HG03159 (cell line): ENCODE measurements around the gene ATRNL1.

Experiments used
- ATAC-seq: cut with Tn5 transposase; IDR thresholded peaks from one replicate; pipeline ENCODE4 v1.9.1; 2021; ENCODE audit warnings: mild to moderate bottlenecking, moderate library complexity; ENCODE audit not compliant: unreplicated experiment

Gene ATRNL1

DNA sequence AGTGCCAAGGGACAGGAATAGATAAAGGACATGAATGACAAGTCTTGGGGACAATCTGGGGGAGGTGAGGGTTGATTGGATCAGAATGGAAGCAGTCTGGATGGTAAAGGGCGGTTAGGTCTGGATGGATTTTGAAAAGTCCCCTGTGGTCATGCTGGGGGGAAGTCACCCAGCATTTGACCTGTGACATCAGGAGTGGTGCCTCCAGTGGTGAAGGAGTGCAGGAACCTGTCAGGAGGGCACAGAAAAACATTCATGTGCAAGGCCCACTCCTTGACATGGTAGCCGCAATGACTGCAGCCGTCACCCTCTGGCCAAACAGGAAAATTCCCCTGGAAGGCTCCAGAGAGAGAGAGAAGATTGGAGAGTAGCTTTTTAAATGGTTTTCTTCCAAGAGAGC is 875.1 kb downstream of the ATRNL1 start:
- ATAC-seq = no peak

- ATAC-seq = no peak
Observed at GRCh38 chr10:115969591-115969990, 876.4 kb downstream of the ATRNL1 start.

GRCh38 chr10:115971921-115972320 is 878.8 kb downstream of the ATRNL1 start:
- no peak for ATAC-seq

- no peak for ATAC-seq
Observed at GRCh38 chr10:115972426-115972825, 879.3 kb downstream of the ATRNL1 start.

GRCh38 chr10:115974351-115974750 is 881.2 kb downstream of the ATRNL1 start:
- ATAC-seq = no peak

DNA sequence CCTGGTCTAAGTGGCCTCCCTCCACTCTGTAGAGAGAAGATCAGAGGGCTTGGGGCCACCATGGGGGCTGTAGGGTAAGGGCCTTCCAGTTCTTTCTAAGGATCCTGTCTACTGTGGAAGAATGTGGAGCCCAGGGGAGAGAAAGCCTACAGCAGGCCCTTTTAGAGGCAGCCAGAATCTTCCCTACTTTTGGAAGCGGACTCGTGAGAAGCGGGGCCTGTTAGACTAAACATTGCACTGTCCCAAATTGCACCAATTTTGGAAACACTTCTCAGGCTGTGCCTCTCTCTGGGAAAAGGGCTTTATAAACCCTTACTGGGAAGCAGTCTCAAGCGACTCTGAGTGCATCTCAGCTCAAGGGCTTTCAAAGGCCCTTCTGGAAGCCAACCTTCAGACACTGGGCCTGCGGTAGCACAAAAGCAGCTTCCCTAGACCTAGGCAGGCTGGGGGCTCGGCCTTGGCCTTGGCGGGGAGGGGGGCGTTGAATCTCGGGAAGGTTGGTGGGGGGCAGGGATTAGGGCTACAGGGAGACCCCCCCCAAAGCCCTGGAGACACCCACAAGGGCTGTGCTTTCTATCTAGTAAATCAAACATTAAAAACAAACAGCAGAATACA is 881.8 kb downstream of the ATRNL1 start:
- ATAC-seq = no peak

DNA sequence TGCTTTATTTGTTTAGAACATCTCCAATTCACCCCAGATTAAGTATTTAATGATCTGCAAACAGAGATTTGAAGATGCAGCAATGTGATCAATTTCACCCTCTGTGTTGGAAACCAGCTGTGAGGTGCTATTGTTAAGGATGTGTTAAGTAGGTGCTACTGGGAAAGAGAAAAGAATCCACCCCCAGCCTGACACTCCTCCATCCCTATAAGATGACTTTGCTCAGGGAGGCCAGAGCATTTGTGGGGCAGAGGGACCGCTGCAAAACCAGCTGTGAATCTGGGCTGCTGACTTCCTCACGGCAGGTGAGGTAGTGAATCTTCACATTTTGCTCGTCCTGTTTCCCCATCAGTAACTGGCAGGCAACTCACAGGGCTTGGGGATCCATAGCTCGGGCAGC is 882.3 kb downstream of the ATRNL1 start:
- no peak for ATAC-seq

DNA sequence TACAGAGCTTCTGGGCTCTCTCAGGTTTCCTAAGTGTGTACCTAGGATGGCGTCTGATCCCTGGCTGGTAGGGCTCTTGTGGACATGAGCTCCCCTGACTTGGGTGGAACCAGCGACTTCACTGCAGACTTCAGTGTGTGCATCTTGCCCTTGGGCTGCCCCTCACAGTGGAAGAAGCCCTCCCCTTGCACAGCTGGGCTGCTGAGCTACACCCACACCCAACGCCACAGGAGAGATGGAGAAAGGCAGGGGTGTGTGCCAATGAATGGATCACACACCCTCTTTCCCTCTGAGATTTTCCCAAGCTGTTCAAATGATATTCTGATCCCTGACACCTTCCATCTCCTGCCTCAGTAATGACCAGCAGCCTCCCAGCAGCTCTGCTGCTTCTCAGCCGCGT is 883.2 kb downstream of the ATRNL1 start:
- no peak for ATAC-seq

DNA sequence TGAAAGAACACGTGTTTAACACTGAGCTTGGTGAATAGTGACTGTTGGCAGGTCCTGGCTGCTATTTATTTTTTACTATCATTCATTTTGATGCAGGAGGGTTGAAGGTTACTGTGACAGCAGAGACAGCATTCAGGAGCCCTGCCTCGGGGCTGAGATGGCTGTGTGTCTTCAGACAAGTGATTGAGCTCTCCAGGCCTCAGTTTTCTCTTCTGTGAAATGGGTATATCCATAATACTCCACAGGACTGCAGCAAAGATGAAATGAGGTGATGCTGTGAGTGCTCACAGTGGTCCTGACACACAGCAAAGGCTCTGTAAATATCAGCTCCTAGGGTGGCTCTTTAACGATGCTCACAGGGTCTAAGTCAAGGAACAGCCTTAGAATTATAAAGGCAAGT is 884.7 kb downstream of the ATRNL1 start:
- ATAC-seq = no peak

- no peak for ATAC-seq
Observed at GRCh38 chr10:115979576-115979975, 886.4 kb downstream of the ATRNL1 start.

DNA sequence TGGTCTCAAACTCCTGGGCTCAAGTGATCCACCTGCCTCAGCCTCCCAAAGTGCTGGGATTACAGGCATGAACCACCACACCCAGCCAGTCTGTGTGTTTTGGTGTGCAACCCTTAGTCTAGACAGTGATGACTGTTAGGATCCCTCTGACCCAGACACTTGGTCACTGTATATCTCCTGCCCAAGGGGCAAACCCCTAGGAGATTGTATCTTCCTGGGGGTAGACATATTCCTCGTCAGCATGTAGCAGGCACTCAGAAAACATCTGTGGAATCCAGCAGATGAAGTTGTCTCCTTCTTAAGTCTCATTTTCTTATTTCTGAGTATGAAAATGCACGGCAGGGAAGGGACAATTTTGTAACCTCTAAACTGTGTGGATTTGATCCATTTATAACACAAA is 887.3 kb downstream of the ATRNL1 start:
- ATAC-seq = no peak

DNA sequence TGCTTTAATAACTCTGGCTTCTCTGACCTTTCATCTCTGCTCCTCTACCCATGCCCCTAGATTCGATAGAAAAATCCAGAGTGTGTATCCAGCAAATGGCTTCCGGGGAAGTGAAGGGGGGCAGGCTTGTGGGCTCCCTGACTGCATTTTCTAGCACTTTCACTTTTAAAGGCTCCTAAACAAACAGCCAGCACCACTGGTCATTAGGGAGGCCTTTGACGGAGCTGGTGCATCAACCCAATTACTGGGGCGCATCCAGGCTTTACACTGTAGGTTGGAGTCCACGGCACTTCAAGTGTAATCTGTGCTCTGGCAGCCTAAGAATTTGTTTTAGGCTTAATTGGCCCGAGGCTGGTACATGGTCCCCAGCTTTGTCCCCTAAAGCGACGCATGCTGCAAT is 887.9 kb downstream of the ATRNL1 start:
- no peak for ATAC-seq

- ATAC-seq = no peak
Observed at GRCh38 chr10:115982076-115982475, 888.9 kb downstream of the ATRNL1 start.

DNA sequence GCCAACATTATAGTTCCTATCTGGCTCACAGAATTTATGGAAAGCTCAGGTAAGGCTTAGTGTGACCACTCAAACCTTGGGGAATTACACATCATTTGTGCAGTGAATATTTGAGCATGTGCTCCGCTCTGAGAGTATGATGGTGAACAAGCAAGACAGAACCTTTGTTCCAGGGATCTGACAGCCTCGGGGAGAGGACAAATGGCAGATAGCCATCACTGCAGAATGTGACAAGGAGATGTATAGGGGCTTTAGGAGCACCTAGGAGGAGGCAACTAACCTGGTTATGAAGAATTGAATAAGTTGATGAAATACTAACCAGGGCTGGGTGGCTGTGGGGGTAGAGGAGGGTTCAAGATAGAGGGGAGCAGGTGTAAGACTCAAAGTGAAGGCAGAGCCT is 889.4 kb downstream of the ATRNL1 start:
- ATAC-seq = no peak

GRCh38 chr10:115985786-115986185 is 892.6 kb downstream of the ATRNL1 start:
- no peak for ATAC-seq

DNA sequence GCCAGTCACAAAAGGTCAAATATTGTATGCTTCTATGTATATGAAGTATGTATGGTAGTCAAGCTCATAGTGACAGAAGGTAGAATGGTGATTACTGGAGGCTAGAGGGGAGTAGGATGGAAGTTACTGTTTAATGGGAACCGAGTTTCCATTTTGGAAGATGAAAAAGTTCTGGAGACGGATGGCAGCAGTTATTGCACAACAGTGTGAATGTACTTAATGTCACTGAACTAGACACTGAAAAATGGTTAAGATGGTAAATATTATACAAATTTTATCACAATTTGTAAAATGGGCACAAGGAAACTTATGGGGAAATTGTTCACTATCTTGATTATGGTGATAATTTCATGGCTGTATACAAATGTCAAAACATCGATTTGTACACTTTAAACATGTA is 895.2 kb downstream of the ATRNL1 start:
- no peak for ATAC-seq

DNA sequence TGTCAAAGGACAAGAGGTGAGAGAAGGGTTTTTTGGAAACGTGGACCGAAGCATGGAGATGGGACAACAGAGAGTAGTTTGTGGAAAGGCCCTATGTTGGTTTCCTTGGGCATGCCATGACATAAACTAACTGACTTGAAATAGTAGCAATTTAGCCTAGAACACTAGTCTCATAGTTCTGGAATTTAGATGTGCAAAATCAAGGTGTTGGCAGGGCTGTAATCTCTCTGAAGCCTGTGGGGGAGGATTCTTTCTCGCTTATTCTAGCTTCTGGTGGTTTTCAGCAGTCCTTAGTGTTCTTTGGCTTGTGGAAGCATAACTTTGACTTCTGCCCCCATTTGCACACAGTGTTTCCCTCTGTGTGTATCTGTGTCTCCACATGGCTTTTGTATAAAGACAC is 896.5 kb downstream of the ATRNL1 start:
- no peak for ATAC-seq

DNA sequence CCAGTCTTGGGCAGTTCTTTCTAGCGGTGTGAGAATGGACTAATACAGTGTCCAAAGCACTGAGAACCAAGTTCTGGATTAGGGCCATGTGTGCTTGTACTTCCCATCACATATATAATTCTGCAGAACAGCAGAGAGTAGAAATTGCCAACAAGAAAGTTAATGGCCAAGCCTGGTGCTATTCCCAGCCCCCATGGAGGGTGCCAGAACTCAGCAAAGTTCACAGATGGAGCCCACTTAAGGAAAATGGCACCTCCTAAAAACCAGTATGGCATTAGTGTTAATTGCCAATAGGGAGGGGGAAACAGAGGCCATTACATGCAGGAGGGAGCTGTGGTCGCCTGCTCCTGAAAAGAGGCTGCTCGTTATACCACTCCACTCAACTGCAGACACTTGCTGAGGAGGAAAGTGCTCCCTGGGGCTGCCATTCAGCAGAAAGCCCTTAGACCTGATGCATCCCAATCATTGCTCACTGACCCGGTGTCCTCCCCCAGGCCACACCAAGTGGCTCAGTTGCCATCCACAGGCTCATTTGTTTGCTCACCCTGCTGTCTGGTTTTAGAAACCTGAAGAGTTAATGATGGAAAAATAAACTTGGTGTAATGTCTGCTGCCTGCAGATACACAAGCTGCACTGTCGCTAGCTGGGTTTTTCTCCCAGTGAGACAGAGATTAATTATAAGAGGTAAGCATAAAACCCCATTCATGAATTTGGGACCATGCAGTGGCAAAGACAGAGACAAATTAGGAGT is 899.2 kb downstream of the ATRNL1 start:
- no peak for ATAC-seq

DNA sequence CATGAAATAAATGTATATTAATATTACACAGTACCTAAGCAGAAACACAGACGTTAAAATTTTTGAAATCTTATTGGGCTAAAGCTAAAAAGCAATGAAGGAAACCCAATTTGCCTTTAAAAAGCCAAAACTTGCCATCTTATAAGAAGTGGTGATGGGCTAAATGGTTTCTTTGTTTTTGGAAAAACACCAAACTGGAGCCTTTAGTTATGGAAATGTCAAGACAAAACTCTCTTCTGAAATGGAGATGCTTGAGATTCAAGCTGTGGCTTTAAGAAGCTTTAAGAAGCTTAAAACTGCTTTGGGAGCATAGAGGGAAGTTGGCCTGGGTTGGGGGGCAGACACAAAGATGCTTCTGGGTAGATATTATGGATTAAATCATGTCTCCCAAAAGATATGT is 902.9 kb downstream of the ATRNL1 start:
- no peak for ATAC-seq

- no peak for ATAC-seq
Observed at GRCh38 chr10:115998301-115998700, 905.1 kb downstream of the ATRNL1 start.
